ENCODE measurements around the gene WNT5B.

Gene WNT5B

GRCh38 chr12:1607940-1608712 lies 20.9 kb upstream of the WNT5B start:
- no peak overlapping the region for H3K4me3 Mint-ChIP-seq
- H3K36me3 Mint-ChIP-seq = no peaks in the 10 kb centered on the region
- DNase-seq (no peak), ATAC-seq (replicated peaks) (no peak)
- H3K27ac Mint-ChIP-seq = no peak overlapping the region
- H3K4me1 Mint-ChIP-seq = peaks cover 18 to 24% of the 10 kb centered on the region in 2 donors
- H3K27me3 Mint-ChIP-seq = no peaks in the 10 kb centered on the region
- no peaks in the 10 kb centered on the region for H3K9me3 Mint-ChIP-seq

GRCh38 chr12:1608713-1609119 lies 20.3 kb upstream of the WNT5B start:
- H3K9me3 Mint-ChIP-seq = no peaks in the 10 kb centered on the region
- DNase-seq (no peak), ATAC-seq (replicated peaks) (no peak)
- no peaks in the 10 kb centered on the region for H3K27me3 Mint-ChIP-seq
- H3K27ac Mint-ChIP-seq = no peak overlapping the region
- no peaks in the 10 kb centered on the region for H3K36me3 Mint-ChIP-seq
- H3K4me1 Mint-ChIP-seq = peaks cover 18 to 22% of the 10 kb centered on the region in 2 donors
- H3K4me3 Mint-ChIP-seq = no peak overlapping the region

- no peaks in the 10 kb centered on the region for H3K36me3 Mint-ChIP-seq
- H3K27ac Mint-ChIP-seq = no peak overlapping the region
- no peak for DNase-seq
- no peak overlapping the region for H3K4me3 Mint-ChIP-seq
- peaks cover 0 to 6% of the 10 kb centered on the region in 2 donors for H3K27me3 Mint-ChIP-seq
- no peaks in the 10 kb centered on the region for H3K9me3 Mint-ChIP-seq
- ATAC-seq (replicated peaks) = no peak
- H3K4me1 Mint-ChIP-seq = peaks cover 11 to 15% of the 10 kb centered on the region in 2 donors
Measured at GRCh38 chr12:1610072-1610643, 18.9 kb upstream of the WNT5B start.

- H3K4me3 Mint-ChIP-seq = no peak overlapping the region
- no peaks in the 10 kb centered on the region for H3K9me3 Mint-ChIP-seq
- H3K27me3 Mint-ChIP-seq = peaks cover 0 to 6% of the 10 kb centered on the region in 2 donors
- H3K4me1 Mint-ChIP-seq = peaks cover 12 to 13% of the 10 kb centered on the region in 2 donors
- H3K27ac Mint-ChIP-seq = no peak overlapping the region
- ATAC-seq (replicated peaks) = no peak
- H3K36me3 Mint-ChIP-seq = no peaks in the 10 kb centered on the region
- DNase-seq = no peak
Measured at GRCh38 chr12:1611803-1612572, 17.0 kb upstream of the WNT5B start.

GRCh38 chr12:1613860-1614259 lies 15.2 kb upstream of the WNT5B start:
- ATAC-seq (replicated peaks) (peak in 1 of 2 donors; percentile 20), DNase-seq (no peak)
- H3K4me3 Mint-ChIP-seq = no peak overlapping the region
- H3K4me1 Mint-ChIP-seq = peaks cover 29% of the 10 kb centered on the region in 2 donors
- no peak overlapping the region for H3K27ac Mint-ChIP-seq
- peaks cover 0 to 6% of the 10 kb centered on the region in 2 donors for H3K27me3 Mint-ChIP-seq
- peaks cover 0 to 3% of the 10 kb centered on the region in 2 donors for H3K36me3 Mint-ChIP-seq
- no peaks in the 10 kb centered on the region for H3K9me3 Mint-ChIP-seq

- DNase-seq (no peak), ATAC-seq (replicated peaks) (no peak)
- H3K9me3 Mint-ChIP-seq = no peaks in the 10 kb centered on the region
- H3K27me3 Mint-ChIP-seq = peaks cover 0 to 6% of the 10 kb centered on the region in 2 donors
- no peak overlapping the region for H3K4me3 Mint-ChIP-seq
- H3K27ac Mint-ChIP-seq = no peak overlapping the region
- H3K4me1 Mint-ChIP-seq = peaks cover 33% of the 10 kb centered on the region in 2 donors
- H3K36me3 Mint-ChIP-seq = peaks cover 0 to 3% of the 10 kb centered on the region in 2 donors
Measured at GRCh38 chr12:1614360-1614759, 14.7 kb upstream of the WNT5B start.

- peak; percentile 63 for DNase-seq
- ATAC-seq (replicated peaks) = peak; percentile 75 to 79
- Mint-ChIP-seq H3K27me3 (peaks cover 0 to 6% of the 10 kb centered on the region in 2 donors), H3K4me1 (peaks cover 41 to 46% of the 10 kb centered on the region in 2 donors), H3K9me3 (no peaks in the 10 kb centered on the region), H3K4me3 (peak overlapping the region; percentile 76 to 83), H3K36me3 (peaks cover 0 to 3% of the 10 kb centered on the region in 2 donors), H3K27ac (no peak overlapping the region)
Measured at GRCh38 chr12:1616233-1617066, 12.6 kb upstream of the WNT5B start.

GRCh38 chr12:1618489-1618888 lies 10.5 kb upstream of the WNT5B start:
- no peak overlapping the region for H3K27ac Mint-ChIP-seq
- DNase-seq = no peak

GRCh38 chr12:1619159-1619558 lies 9.9 kb upstream of the WNT5B start:
- no peak for DNase-seq
- no peak for ATAC-seq (replicated peaks)
- Mint-ChIP-seq H3K4me1 (peaks cover 49 to 59% of the 10 kb centered on the region in 2 donors), H3K9me3 (no peaks in the 10 kb centered on the region), H3K27ac (no peak overlapping the region), H3K4me3 (peak overlapping the region; percentile 40 to 63), H3K36me3 (peaks cover 0 to 7% of the 10 kb centered on the region in 2 donors), H3K27me3 (peaks cover 0 to 6% of the 10 kb centered on the region in 2 donors)

More at GRCh38 chr12:1618489-1618888, 10.5 kb upstream of the WNT5B start:
- H3K4me3 Mint-ChIP-seq = peak overlapping the region; percentile 51 to 80
- peaks cover 49 to 59% of the 10 kb centered on the region in 2 donors for H3K4me1 Mint-ChIP-seq
- H3K36me3 Mint-ChIP-seq = peaks cover 0 to 7% of the 10 kb centered on the region in 2 donors
- no peaks in the 10 kb centered on the region for H3K9me3 Mint-ChIP-seq
- H3K27me3 Mint-ChIP-seq = peaks cover 0 to 6% of the 10 kb centered on the region in 2 donors
- ATAC-seq (replicated peaks) = no peak

GRCh38 chr12:1619587-1619986 lies 9.4 kb upstream of the WNT5B start:
- peak; percentile 72 for DNase-seq
- Mint-ChIP-seq H3K9me3 (no peaks in the 10 kb centered on the region), H3K4me3 (peak overlapping the region; percentile 7 to 63), H3K4me1 (peaks cover 48 to 59% of the 10 kb centered on the region in 2 donors), H3K27ac (no peak overlapping the region), H3K27me3 (peaks cover 0 to 5% of the 10 kb centered on the region in 2 donors), H3K36me3 (peaks cover 0 to 7% of the 10 kb centered on the region in 2 donors)
- ATAC-seq (replicated peaks) = peak; percentile 79 to 83

GRCh38 chr12:1620092-1620491 lies 8.9 kb upstream of the WNT5B start:
- ATAC-seq (replicated peaks) = peak; percentile 28 to 31

GRCh38 chr12:1622406-1622805 lies 6.6 kb upstream of the WNT5B start:
- ATAC-seq (replicated peaks) (peak in 1 of 2 donors; percentile 26), DNase-seq (no peak)
- Mint-ChIP-seq H3K36me3 (peaks cover 0 to 6% of the 10 kb centered on the region in 2 donors), H3K9me3 (no peaks in the 10 kb centered on the region), H3K4me3 (no peak overlapping the region), H3K27me3 (peaks cover 0 to 5% of the 10 kb centered on the region in 2 donors), H3K27ac (no peak overlapping the region), H3K4me1 (peaks cover 36 to 43% of the 10 kb centered on the region in 2 donors)

More at GRCh38 chr12:1620092-1620491, 8.9 kb upstream of the WNT5B start:
- Mint-ChIP-seq H3K27me3 (no peaks in the 10 kb centered on the region), H3K4me3 (peak overlapping the region; percentile 37 to 60), H3K4me1 (peaks cover 47 to 59% of the 10 kb centered on the region in 2 donors), H3K9me3 (no peaks in the 10 kb centered on the region), H3K27ac (no peak overlapping the region), H3K36me3 (peaks cover 0 to 7% of the 10 kb centered on the region in 2 donors)
- no peak for DNase-seq

- Mint-ChIP-seq H3K36me3 (peaks cover 3 to 17% of the 10 kb centered on the region in 2 donors), H3K4me3 (peak overlapping the region; percentile 78 to 81)
- ATAC-seq (replicated peaks) = peak; percentile 48 to 59
Measured at GRCh38 chr12:1629338-1630132, 504 bp downstream of the WNT5B start.

More at GRCh38 chr12:1629338-1630132, 504 bp downstream of the WNT5B start:
- H3K27ac Mint-ChIP-seq = peak overlapping the region; percentile 5
- H3K9me3 Mint-ChIP-seq = no peaks in the 10 kb centered on the region
- DNase-seq = no peak
- H3K27me3 Mint-ChIP-seq = peaks cover 56 to 58% of the 10 kb centered on the region in 2 donors
- peaks cover 24 to 37% of the 10 kb centered on the region in 2 donors for H3K4me1 Mint-ChIP-seq
